ENCODE measurements around the gene TENT4A. TPM values are rescaled to one million over a fixed set of nuclear protein-coding genes. Genes with fewer than 3 reads are reported as not detected.
A peak's percentile ranks its signal among the peaks of the same experiment; 100 is the strongest.

The TENT4A gene
- total RNA-seq, 1 experiment from 2014 or later, result 29.2 TPM

GRCh38 chr5:6712577-6713273 is 507 bp upstream of the TENT4A start (continued):
- TF ChIP-seq ARID4B (CRISPR knock-in tag; IDR thresholded peaks at IDR 0.05; ENCODE audit: borderline replicate concordance) (peak; percentile 86), ETV6 (CRISPR knock-in tag; IDR thresholded peaks at IDR 0.05) (peak; percentile 80), TCF7 (CRISPR knock-in tag; IDR thresholded peaks at IDR 0.05; ENCODE audit: low read depth) (no peak), CDX4 (CRISPR knock-in tag; IDR thresholded peaks at IDR 0.05; ENCODE audit: borderline replicate concordance) (no peak), TP53 (CRISPR knock-in tag; IDR thresholded peaks at IDR 0.05) (0 out of 2 replicates have a peak, but pooled peaks have one; percentile 61), ERG (CRISPR knock-in tag; IDR thresholded peaks at IDR 0.05) (no peak), ZNF232 (CRISPR knock-in tag; IDR thresholded peaks at IDR 0.05) (0 out of 2 replicates have a peak, but pooled peaks have one; percentile 40), E2F5 (CRISPR knock-in tag; IDR thresholded peaks at IDR 0.05) (peak; percentile 79; the same call in 1 of the 2 replicates), TEAD4 (CRISPR knock-in tag; IDR thresholded peaks at IDR 0.05) (no peak), MYBL2 (CRISPR knock-in tag; IDR thresholded peaks at IDR 0.05) (peak; percentile 56; the same call in 1 of the 2 replicates), HMGXB4 (CRISPR knock-in tag; IDR thresholded peaks at IDR 0.05) (peak; percentile 41; the same call in 1 of the 2 replicates), CTCF (IDR thresholded peaks at IDR 0.05) (no peak), FOXK1 (CRISPR knock-in tag; IDR thresholded peaks at IDR 0.05) (peak; percentile 83; the same call in 1 of the 2 replicates), USF2 (CRISPR knock-in tag; IDR thresholded peaks at IDR 0.05) (peak; percentile 71), TEAD1 (CRISPR knock-in tag; IDR thresholded peaks at IDR 0.05) (peak; percentile 34; the same call in 1 of the 2 replicates), FOXP4 (CRISPR knock-in tag; IDR thresholded peaks at IDR 0.05) (peak; percentile 87; the same call in 1 of the 2 replicates), ZNF263 (CRISPR knock-in tag; IDR thresholded peaks at IDR 0.05; ENCODE audit: low read depth) (0 out of 2 replicates have a peak, but pooled peaks have one; percentile 19), ATF1 (CRISPR knock-in tag; IDR thresholded peaks at IDR 0.05) (peak; percentile 83; the same call in 1 of the 2 replicates), ZNF121 (CRISPR knock-in tag; IDR thresholded peaks at IDR 0.05) (peak; percentile 97), ZSCAN18 (CRISPR knock-in tag; IDR thresholded peaks at IDR 0.05) (no peak), SP1 (CRISPR knock-in tag; conservative IDR thresholded peaks at IDR 0.05) (peak; percentile 66; the same call in 1 of the 2 replicates)

Data from WTC11 (cell line).